CD8-positive, alpha-beta memory T cell (primary cell): ENCODE results near the gene CDC42EP1. TPM values are rescaled to one million over a fixed set of nuclear protein-coding genes. Genes with fewer than 3 reads are reported as not detected.

Source experiments
- CTCF ChIA-PET: fragments of 350-600 bp; sonication (Branson Sonifier 250); formaldehyde crosslinking; loops from one replicate; lab custom pipeline; 2021; ENCODE audit warnings: antibody characterized with exemption; lab: Charles Lee
- POLR2A ChIA-PET: fragments of 350-600 bp; sonication (Branson Sonifier 250); formaldehyde crosslinking; loops from one replicate; lab custom pipeline; 2021; ENCODE audit warnings: antibody characterized with exemption; lab: Charles Lee
- DNase-seq, 5 donors: peaks; one replicate each; pipeline versions ENCODE4 v3.0.0 to v3.0.0-alpha.2; 2020 to 2022; ENCODE audit warnings: mixed read lengths in 1 of 5
- H3K27ac ChIP-seq: one replicate; pipeline ENCODE4 v1.7.0; 2013; ENCODE audit warnings: low read depth, mild to moderate bottlenecking, low read length, moderate library complexity
- H3K27me3 ChIP-seq: 2 replicates; pipeline ENCODE4 v1.7.0; 2013; ENCODE audit warnings: low read length, mild to moderate bottlenecking; ENCODE audit not compliant: insufficient read depth, poor library complexity, severe bottlenecking
- H3K36me3 ChIP-seq: 2 replicates; pipeline ENCODE4 v1.7.0; 2013; ENCODE audit warnings: mild to moderate bottlenecking, low read length, moderate library complexity; ENCODE audit not compliant: insufficient read depth
- H3K4me1 ChIP-seq: 2 replicates; pipeline ENCODE4 v1.7.0; 2013; ENCODE audit warnings: mild to moderate bottlenecking, low read length, moderate library complexity; ENCODE audit not compliant: insufficient read depth
- H3K4me3 ChIP-seq: 2 replicates; pipeline ENCODE4 v1.7.0; 2013; ENCODE audit warnings: mild to moderate bottlenecking, low read length
- H3K9me3 ChIP-seq: 2 replicates; pipeline ENCODE4 v1.7.0; 2013; ENCODE audit warnings: mild to moderate bottlenecking, low read length
- H3K27ac Mint-ChIP-seq, 8 donors: one replicate each; pipeline ENCODE4 v1.8.0; 2020 to 2021; ENCODE audit warnings: mixed read lengths in 8 of 8, mild to moderate bottlenecking in 6 of 8, inconsistent platforms in 3 of 8, moderate library complexity in 3 of 8
- H3K27me3 Mint-ChIP-seq, 2 donors: one replicate each; pipeline ENCODE4 v1.8.0; 2020 to 2021; ENCODE audit warnings: mixed read lengths in 2 of 2, mild to moderate bottlenecking in 1 of 2, moderate library complexity in 1 of 2
- H3K36me3 Mint-ChIP-seq, 3 donors: one replicate each; pipeline ENCODE4 v1.8.0; 2020 to 2021; ENCODE audit warnings: mixed read lengths in 3 of 3, inconsistent platforms in 1 of 3, mild to moderate bottlenecking in 1 of 3
- H3K4me1 Mint-ChIP-seq, 3 donors: one replicate each; pipeline ENCODE4 v1.8.0; 2020 to 2021; ENCODE audit warnings: mixed read lengths in 3 of 3, inconsistent platforms in 1 of 3, mild to moderate bottlenecking in 1 of 3
- H3K4me3 Mint-ChIP-seq, 7 donors: one replicate each; pipeline ENCODE4 v1.8.0; 2020 to 2021; ENCODE audit warnings: mixed read lengths in 7 of 7, mild to moderate bottlenecking in 6 of 7, moderate library complexity in 4 of 7, inconsistent platforms in 2 of 7
- H3K9me3 Mint-ChIP-seq, 5 donors: one replicate each; pipeline ENCODE4 v1.8.0; 2020 to 2022; ENCODE audit warnings: mixed read lengths in 5 of 5, mild to moderate bottlenecking in 3 of 5, moderate library complexity in 2 of 5, inconsistent platforms in 1 of 5
- polyA plus RNA-seq: library from polyadenylated mRNA; unstranded; fragments of 300-500 nt; fragmentation: Illumina TruSeq; gene quantifications from one replicate; pipeline ENCODE4 v1.2.3, GENCODE V29; 2021
- total RNA-seq, 2 experiments: library from RNA; stranded (reverse); gene quantifications; one replicate each; pipeline ENCODE4 v1.2.3, GENCODE V29; 2021

Gene CDC42EP1, protein sequence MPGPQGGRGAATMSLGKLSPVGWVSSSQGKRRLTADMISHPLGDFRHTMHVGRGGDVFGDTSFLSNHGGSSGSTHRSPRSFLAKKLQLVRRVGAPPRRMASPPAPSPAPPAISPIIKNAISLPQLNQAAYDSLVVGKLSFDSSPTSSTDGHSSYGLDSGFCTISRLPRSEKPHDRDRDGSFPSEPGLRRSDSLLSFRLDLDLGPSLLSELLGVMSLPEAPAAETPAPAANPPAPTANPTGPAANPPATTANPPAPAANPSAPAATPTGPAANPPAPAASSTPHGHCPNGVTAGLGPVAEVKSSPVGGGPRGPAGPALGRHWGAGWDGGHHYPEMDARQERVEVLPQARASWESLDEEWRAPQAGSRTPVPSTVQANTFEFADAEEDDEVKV
- total RNA-seq (under 1 TPM; 0.13 to 0.31 TPM), polyA plus RNA-seq (not detected)

GRCh38 chr22:37559901-37560607, at the start of gene CDC42EP1:
CDC42EP1 (plus strand) TSS chr22:37560480; CDS start chr22:37566350, 5,870 bp downstream.
- peaks cover 36 to 67% of the 10 kb centered on the region in 2 donors for H3K27me3 Mint-ChIP-seq
- ChIA-PET CTCF (interaction anchor here (10.4 kb wide), 1 partner anchor 15 kb away, joined by 315 read pairs; no protein-coding TSS in a partner anchor), POLR2A (no interaction called here)
- no peaks in the 10 kb centered on the region for H3K36me3 ChIP-seq
- H3K4me1 ChIP-seq: peaks cover 18% of the 10 kb centered on the region
- H3K4me3 Mint-ChIP-seq: peak within 1 kb of the TSS in 6 of 7 donors; percentile 16 to 70 (median 59)
- no peaks in the 10 kb centered on the region for H3K36me3 Mint-ChIP-seq
- no peak for DNase-seq
- no peak within 1 kb of the TSS for H3K27ac Mint-ChIP-seq
- peaks cover 10 to 29% (median 12%) of the 10 kb centered on the region in 3 donors for H3K4me1 Mint-ChIP-seq
- H3K9me3 Mint-ChIP-seq: no peaks in the 10 kb centered on the region
- H3K27ac ChIP-seq: peak within 1 kb of the TSS; percentile 57
- H3K27me3 ChIP-seq: peaks cover 26% of the 10 kb centered on the region
- H3K4me3 ChIP-seq: peak within 1 kb of the TSS; percentile 28
- no peaks in the 10 kb centered on the region for H3K9me3 ChIP-seq

DNA sequence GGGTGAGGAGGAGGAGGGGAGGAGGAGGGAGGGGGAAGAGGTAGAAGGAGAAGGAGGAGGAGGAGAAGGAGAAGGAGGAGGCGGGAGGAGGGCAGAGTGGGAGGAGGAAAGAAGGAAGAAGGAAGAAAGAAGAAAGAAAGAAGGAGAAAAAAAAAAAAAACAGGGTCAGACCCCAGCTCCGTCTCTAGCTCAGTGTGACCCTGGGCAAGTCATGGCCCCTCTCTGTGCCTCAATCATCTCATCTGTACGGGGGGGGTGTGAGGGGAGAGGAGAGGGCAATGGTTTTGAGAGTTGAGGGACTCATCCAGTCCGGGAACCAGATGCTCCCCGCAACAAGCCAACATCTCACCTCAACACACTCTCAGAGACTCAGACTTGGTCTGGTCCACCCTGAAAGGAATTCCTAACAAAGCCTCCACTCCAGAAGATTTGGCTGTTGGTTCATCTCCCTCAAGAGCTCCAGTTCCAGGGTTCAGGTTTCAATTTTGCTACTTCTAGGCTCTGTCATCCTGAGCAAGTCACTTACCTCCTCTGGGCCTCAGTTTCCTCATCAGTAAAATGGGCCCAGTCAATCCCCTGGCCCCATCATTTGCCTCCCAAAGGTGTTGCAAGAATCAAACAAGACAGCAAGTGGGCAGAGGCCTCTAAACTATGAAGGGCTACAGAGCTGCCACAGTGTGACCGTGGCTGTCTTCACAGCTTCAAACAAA, 48.7 kb upstream of the CDC42EP1 start:
- Histone ChIP-seq H3K27me3 (no peaks in the 10 kb centered on the region), H3K9me3 (no peaks in the 10 kb centered on the region), H3K27ac (no peak overlapping the region), H3K4me3 (no peak overlapping the region), H3K4me1 (no peaks in the 10 kb centered on the region), H3K36me3 (no peaks in the 10 kb centered on the region)
- ChIA-PET CTCF (interaction anchor here (1.0 to 2.0 kb wide), 3 partner anchors 13 to 56 kb away, joined by 3 to 5 read pairs (median 5); no protein-coding TSS in a partner anchor), POLR2A (interaction anchor here (0.5 to 0.9 kb wide), 2 partner anchors 27 to 936 kb away, joined by 3 to 4 read pairs; no protein-coding TSS in a partner anchor)
- peaks cover 0 to 2% (median 0%) of the 10 kb centered on the region in 5 donors for H3K9me3 Mint-ChIP-seq
- no peak overlapping the region for H3K4me3 Mint-ChIP-seq
- DNase-seq: no peak
- no peaks in the 10 kb centered on the region for H3K36me3 Mint-ChIP-seq
- no peak overlapping the region for H3K27ac Mint-ChIP-seq
- H3K27me3 Mint-ChIP-seq: peaks cover 0 to 3% of the 10 kb centered on the region in 2 donors
- H3K4me1 Mint-ChIP-seq: no peaks in the 10 kb centered on the region

GRCh38 chr22:37514526-37515051, 45.7 kb upstream of the CDC42EP1 start:
- peaks cover under 1% of the 10 kb centered on the region for H3K27me3 ChIP-seq
- H3K4me3 Mint-ChIP-seq: no peak overlapping the region
- no peak overlapping the region for H3K27ac ChIP-seq
- no peaks in the 10 kb centered on the region for H3K36me3 Mint-ChIP-seq
- CTCF ChIA-PET: no interaction called here
- H3K4me1 Mint-ChIP-seq: peaks cover 5 to 7% (median 6%) of the 10 kb centered on the region in 3 donors
- no peaks in the 10 kb centered on the region for H3K36me3 ChIP-seq
- H3K27ac Mint-ChIP-seq: no peak overlapping the region
- no peak for DNase-seq
- no peaks in the 10 kb centered on the region for H3K9me3 ChIP-seq
- H3K27me3 Mint-ChIP-seq: peaks cover 4 to 11% of the 10 kb centered on the region in 2 donors
- H3K4me3 ChIP-seq: no peak overlapping the region
- no peaks in the 10 kb centered on the region for H3K4me1 ChIP-seq
- POLR2A ChIA-PET: no interaction called here
- peaks cover 0 to 2% (median 0%) of the 10 kb centered on the region in 5 donors for H3K9me3 Mint-ChIP-seq

GRCh38 chr22:37515901-37516300, 44.4 kb upstream of the CDC42EP1 start:
- Mint-ChIP-seq H3K9me3 (no peaks in the 10 kb centered on the region), H3K36me3 (no peaks in the 10 kb centered on the region), H3K27me3 (peaks cover 4 to 16% of the 10 kb centered on the region in 2 donors), H3K4me1 (peaks cover 6 to 11% (median 7%) of the 10 kb centered on the region in 3 donors), H3K27ac (no peak overlapping the region), H3K4me3 (peak overlapping the region in 1 of 7 donors; percentile 51)
- Histone ChIP-seq H3K27me3 (peaks cover 6% of the 10 kb centered on the region), H3K27ac (no peak overlapping the region), H3K36me3 (no peaks in the 10 kb centered on the region), H3K4me1 (peaks cover 6% of the 10 kb centered on the region), H3K4me3 (no peak overlapping the region), H3K9me3 (no peaks in the 10 kb centered on the region)
- ChIA-PET POLR2A (no interaction called here), CTCF (no interaction called here)
- DNase-seq: no peak

GRCh38 chr22:37516456-37516855, 43.8 kb upstream of the CDC42EP1 start:
- Mint-ChIP-seq H3K36me3 (no peaks in the 10 kb centered on the region), H3K4me1 (peaks cover 6 to 11% (median 7%) of the 10 kb centered on the region in 3 donors), H3K27ac (no peak overlapping the region), H3K27me3 (peaks cover 4 to 21% of the 10 kb centered on the region in 2 donors), H3K9me3 (no peaks in the 10 kb centered on the region), H3K4me3 (no peak overlapping the region)
- Histone ChIP-seq H3K4me3 (no peak overlapping the region), H3K27me3 (peaks cover 6% of the 10 kb centered on the region), H3K36me3 (no peaks in the 10 kb centered on the region), H3K27ac (no peak overlapping the region), H3K9me3 (no peaks in the 10 kb centered on the region), H3K4me1 (peaks cover 6% of the 10 kb centered on the region)
- ChIA-PET POLR2A (no interaction called here), CTCF (no interaction called here)
- DNase-seq: no peak

DNA sequence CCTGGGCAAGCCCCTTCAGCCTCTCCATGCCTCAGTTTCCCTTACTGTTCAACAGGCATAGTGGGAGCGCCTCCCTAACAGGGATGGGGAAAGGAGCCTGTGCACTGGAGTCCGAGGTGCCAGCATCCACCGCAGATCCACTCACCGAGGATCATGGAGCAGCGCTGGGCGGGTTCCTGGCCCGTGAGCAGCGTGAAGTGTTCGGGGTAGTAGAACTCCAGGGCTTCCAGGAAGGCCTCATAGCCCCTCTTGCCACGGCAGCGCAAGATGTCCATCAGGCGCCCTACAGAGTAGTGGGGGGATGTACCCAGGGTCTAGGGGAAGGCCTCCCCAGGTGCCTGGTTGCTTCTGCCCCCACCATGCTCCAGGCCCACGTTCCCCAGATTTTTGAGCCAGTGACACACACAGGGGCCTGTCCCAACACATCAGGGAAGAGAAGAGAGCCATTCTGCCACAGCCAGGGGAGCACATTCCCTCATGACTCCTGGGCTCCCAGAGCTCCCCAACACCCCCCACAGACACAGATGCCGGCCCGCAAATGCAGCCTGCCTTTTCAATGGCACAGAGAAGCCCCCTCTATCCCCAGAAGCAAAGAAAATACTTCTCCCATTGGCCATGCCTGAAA, 42.3 kb upstream of the CDC42EP1 start:
- H3K27me3 Mint-ChIP-seq: peaks cover 15 to 33% of the 10 kb centered on the region in 2 donors
- H3K36me3 ChIP-seq: no peaks in the 10 kb centered on the region
- no peaks in the 10 kb centered on the region for H3K36me3 Mint-ChIP-seq
- H3K9me3 ChIP-seq: no peaks in the 10 kb centered on the region
- H3K27ac ChIP-seq: no peak overlapping the region
- POLR2A ChIA-PET: no interaction called here
- H3K4me1 ChIP-seq: peaks cover 6% of the 10 kb centered on the region
- peak overlapping the region; percentile 23 to 84 (median 77) for H3K4me3 Mint-ChIP-seq
- H3K27me3 ChIP-seq: peaks cover 15% of the 10 kb centered on the region
- CTCF ChIA-PET: interaction anchor here (1.9 kb wide), 1 partner anchor 49 kb away, joined by 4 read pairs; no protein-coding TSS in a partner anchor
- H3K9me3 Mint-ChIP-seq: no peaks in the 10 kb centered on the region
- peaks cover 6 to 11% (median 7%) of the 10 kb centered on the region in 3 donors for H3K4me1 Mint-ChIP-seq
- DNase-seq: no peak
- peak overlapping the region in 3 of 8 donors; percentile 7 to 25 (median 22) for H3K27ac Mint-ChIP-seq
- no peak overlapping the region for H3K4me3 ChIP-seq
